Measurements from ENCODE around the gene SUSD4. TPM values are rescaled to one million over a fixed set of nuclear protein-coding genes. Genes with fewer than 3 reads are reported as not detected.
A peak's percentile ranks its signal among the peaks of the same experiment; 100 is the strongest.
"Not testable (repeated sequence)": the region's sequence is repeated elsewhere in the genome, so short reads cannot be mapped to it uniquely, and the experiment has no call there.

The SUSD4 gene
- polyA plus RNA-seq, 2 of the 4 experiments (the other 2 are of a cell fraction): 0.61 to 0.85 TPM

DNA sequence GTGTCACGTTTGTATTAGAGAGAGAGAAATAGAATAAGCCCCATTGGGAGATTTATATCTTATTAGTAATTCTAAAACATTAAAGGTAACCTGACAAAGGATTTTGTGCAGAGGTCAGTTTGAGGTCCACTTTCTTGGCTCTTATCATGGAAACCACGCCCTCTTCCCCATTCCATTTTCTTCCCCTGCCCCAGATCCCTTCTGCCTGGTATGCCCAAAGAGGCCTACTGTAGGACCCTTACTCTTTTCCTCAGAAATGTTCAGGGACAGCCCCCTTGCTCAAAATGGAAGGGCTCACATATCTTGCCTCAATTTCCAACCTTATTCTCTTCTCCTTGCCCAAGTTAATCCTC, 38.8 kb upstream of the SUSD4 start:
- DNase-seq (ENCODE audit: low read depth in 1 of 2, low spot score in 1 of 2) (no peak), ATAC-seq (no peak), FAIRE-seq (no peak)
- Histone ChIP-seq H3K4me1 (peaks cover 12% of the 10 kb centered on the region), H3K4me3 (no peak overlapping the region), H3K9me3 (no peaks in the 10 kb centered on the region), H3K27ac (peak overlapping the region; percentile 18 to 72; a peak in 4 of 6 replicates), H3K4me2 (peak overlapping the region; percentile 16)
- ChIA-PET POLR2A (no interaction called here), CTCF (no interaction called here)
- WGBS (ENCODE audit: missing lambda C conversion rate): 17% methylated on average over 2 of the region's 2 CpGs
- TF ChIP-seq HDAC2 (IDR thresholded peaks at IDR 0.05): no peak
- no peak for TF ChIP-seq CHD4 (IDR thresholded peaks at IDR 0.05; ENCODE audit: borderline replicate concordance)
- no peak for TF ChIP-seq MYC (IDR thresholded peaks at IDR 0.05; ENCODE audit: borderline replicate concordance, low read length)
- TF ChIP-seq EHMT2 (IDR thresholded peaks at IDR 0.05; ENCODE audit: low read depth): no peak
- TF ChIP-seq CEBPB (IDR thresholded peaks at IDR 0.05): no peak
- TF ChIP-seq, protein P1, sequence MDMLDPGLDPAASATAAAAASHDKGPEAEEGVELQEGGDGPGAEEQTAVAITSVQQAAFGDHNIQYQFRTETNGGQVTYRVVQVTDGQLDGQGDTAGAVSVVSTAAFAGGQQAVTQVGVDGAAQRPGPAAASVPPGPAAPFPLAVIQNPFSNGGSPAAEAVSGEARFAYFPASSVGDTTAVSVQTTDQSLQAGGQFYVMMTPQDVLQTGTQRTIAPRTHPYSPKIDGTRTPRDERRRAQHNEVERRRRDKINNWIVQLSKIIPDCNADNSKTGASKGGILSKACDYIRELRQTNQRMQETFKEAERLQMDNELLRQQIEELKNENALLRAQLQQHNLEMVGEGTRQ (IDR thresholded peaks at IDR 0.05): no peak

DNA sequence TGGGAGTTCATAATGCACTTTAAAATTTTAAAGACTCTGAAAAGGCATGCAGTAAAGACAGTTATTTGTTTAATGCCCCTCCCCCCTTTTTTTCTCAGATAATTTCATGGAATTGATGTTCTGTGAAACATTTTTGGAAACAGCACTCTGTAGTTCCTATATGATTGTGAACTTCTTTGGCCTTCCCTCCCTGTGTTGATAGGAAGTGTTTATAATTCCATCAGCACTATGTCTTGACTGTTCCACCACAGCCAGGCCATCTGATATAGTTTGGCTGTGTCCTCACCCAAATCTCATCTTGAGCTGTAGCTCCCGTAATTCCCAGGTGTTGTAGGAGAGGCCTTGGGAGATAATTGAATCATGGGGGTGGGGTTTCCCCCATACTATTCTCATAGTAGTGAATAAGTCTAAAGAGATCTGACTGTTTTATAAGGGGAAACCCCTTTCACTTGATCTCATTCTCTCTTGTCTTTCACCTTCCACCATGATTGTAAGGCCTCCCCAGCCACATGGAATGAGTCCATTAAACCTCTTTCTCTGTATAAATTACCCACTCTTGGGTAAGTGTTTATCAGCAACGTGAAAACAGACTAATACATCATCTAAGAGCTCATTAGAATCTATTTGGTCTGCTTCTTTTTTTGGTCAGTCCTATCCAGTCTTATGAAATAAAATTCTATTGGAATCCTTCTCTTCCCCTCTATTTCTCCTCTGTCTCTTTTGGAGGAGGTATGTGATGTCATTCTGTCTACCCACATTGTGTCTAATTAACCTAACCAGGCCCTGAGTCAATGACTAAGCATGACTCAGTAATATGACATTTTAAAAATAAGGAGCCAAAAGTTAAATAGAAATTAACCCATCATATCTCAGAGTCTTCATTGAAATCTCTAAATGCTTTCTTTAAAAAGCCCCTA, 38.2 kb upstream of the SUSD4 start:
- FAIRE-seq (no peak), ATAC-seq (peak in 1 of 2 experiments; percentile 41; a peak in 1 of 6 replicates), DNase-seq (ENCODE audit: low read depth in 1 of 2, low spot score in 1 of 2) (peak; percentile 17 to 47)
- Histone ChIP-seq H3K4me3 (no peak overlapping the region), H3K4me2 (peak overlapping the region; percentile 16), H3K4me1 (peaks cover 12% of the 10 kb centered on the region), H3K27ac (peak overlapping the region; percentile 12 to 58; a peak in 3 of 6 replicates), H3K9me3 (no peaks in the 10 kb centered on the region)
- TF ChIP-seq, protein P2, sequence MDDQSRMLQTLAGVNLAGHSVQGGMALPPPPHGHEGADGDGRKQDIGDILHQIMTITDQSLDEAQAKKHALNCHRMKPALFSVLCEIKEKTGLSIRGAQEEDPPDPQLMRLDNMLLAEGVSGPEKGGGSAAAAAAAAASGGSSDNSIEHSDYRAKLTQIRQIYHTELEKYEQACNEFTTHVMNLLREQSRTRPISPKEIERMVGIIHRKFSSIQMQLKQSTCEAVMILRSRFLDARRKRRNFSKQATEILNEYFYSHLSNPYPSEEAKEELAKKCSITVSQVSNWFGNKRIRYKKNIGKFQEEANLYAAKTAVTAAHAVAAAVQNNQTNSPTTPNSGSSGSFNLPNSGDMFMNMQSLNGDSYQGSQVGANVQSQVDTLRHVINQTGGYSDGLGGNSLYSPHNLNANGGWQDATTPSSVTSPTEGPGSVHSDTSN (IDR thresholded peaks at IDR 0.05): no peak
- TF ChIP-seq NR3C1 (IDR thresholded peaks at IDR 0.05) (no peak), PHF8 (IDR thresholded peaks at IDR 0.05; ENCODE audit: borderline replicate concordance, low read depth) (no peak), FOSL2 (IDR thresholded peaks at IDR 0.05) (peak; percentile 40; the same call in 1 of the 2 replicates), FOSL2 (CRISPR knock-in tag; IDR thresholded peaks at IDR 0.05) (peak; percentile 60), POLR2AphosphoS2 (conservative IDR thresholded peaks at IDR 0.05; ENCODE audit: low read length) (no peak), JUNB (IDR thresholded peaks at IDR 0.05) (peak; percentile 31; the same call in 1 of the 2 replicates)
- TF ChIP-seq, protein P3, sequence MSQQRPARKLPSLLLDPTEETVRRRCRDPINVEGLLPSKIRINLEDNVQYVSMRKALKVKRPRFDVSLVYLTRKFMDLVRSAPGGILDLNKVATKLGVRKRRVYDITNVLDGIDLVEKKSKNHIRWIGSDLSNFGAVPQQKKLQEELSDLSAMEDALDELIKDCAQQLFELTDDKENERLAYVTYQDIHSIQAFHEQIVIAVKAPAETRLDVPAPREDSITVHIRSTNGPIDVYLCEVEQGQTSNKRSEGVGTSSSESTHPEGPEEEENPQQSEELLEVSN (IDR thresholded peaks at IDR 0.05; ENCODE audit: borderline replicate concordance, low read depth): no peak
- CTCF ChIA-PET: interaction anchor here (1.0 kb wide), 1 partner anchor 13 kb away, joined by 3 read pairs; no protein-coding TSS in a partner anchor
- WGBS (ENCODE audit: missing lambda C conversion rate): 36% methylated on average over 2 of the region's 2 CpGs
- POLR2A ChIA-PET: no interaction called here

GRCh38 chr1:223399393-223399792, 35.4 kb upstream of the SUSD4 start:
- H3K27ac ChIP-seq; H3K4me2 ChIP-seq; DNase-seq (ENCODE audit: low read depth in 1 of 2, low spot score in 1 of 2); H3K4me3 ChIP-seq; POLR2A ChIA-PET; CTCF ChIA-PET; FAIRE-seq; ATAC-seq; H3K9me3 ChIP-seq: not testable (repeated sequence)
- H3K4me1 ChIP-seq: peaks cover 12% of the 10 kb centered on the region
- 0% methylated on average over 1 of the region's 6 CpGs for WGBS (ENCODE audit: missing lambda C conversion rate)

- no peak for DNase-seq (ENCODE audit: low read depth in 1 of 2, low spot score in 1 of 2)
- H3K4me1 ChIP-seq: no peaks in the 10 kb centered on the region; the same call in 2 of the 3 replicates
- FAIRE-seq: no peak
- POLR2A ChIA-PET: no interaction called here
- H3K27ac ChIP-seq: no peak overlapping the region
- 84% methylated on average over 13 of the region's 13 CpGs for WGBS (ENCODE audit: missing lambda C conversion rate)
- no peaks in the 10 kb centered on the region for H3K9me3 ChIP-seq
- ATAC-seq: no peak; a peak in 1 of 6 replicates
- no peak for TF ChIP-seq EHMT2 (IDR thresholded peaks at IDR 0.05; ENCODE audit: low read depth)
- no peak for TF ChIP-seq RNF2 (IDR thresholded peaks at IDR 0.05; ENCODE audit: borderline replicate concordance, low read depth)
- TF ChIP-seq, protein P3 (IDR thresholded peaks at IDR 0.05; ENCODE audit: borderline replicate concordance, low read depth): no peak
- TF ChIP-seq GATA3 (IDR thresholded peaks at IDR 0.05; ENCODE audit: borderline replicate concordance): no peak
- CTCF ChIA-PET: interaction anchor here (0.9 to 1.8 kb wide), 7 partner anchors 16 to 276 kb away, joined by 3 to 5 read pairs (median 4); no protein-coding TSS in a partner anchor
- no peak overlapping the region for H3K4me3 ChIP-seq
- no peak overlapping the region for H3K4me2 ChIP-seq
Observed at GRCh38 chr1:223394706-223395105, 30.7 kb upstream of the SUSD4 start.

Data from A549 (cell line).